Measurements from ENCODE around the gene BDP1.
"Not testable (repeated sequence)": the region's sequence is repeated elsewhere in the genome, so short reads cannot be mapped to it uniquely, and the experiment has no call there.

GRCh38 chr5:71421278-71421677 lies 34.2 kb upstream of the BDP1 start:
- not testable (repeated sequence) for TF ChIP-seq CTCF, EZH2, EZH2phosphoT487 (IDR thresholded peaks at IDR 0.05)

All from neural progenitor cell (in vitro differentiated cells).